ENCODE measurements around the gene RAB3GAP2. TPM values are rescaled to one million over a fixed set of nuclear protein-coding genes. Genes with fewer than 3 reads are reported as not detected.
"Not testable (repeated sequence)": the region's sequence is repeated elsewhere in the genome, so short reads cannot be mapped to it uniquely, and the experiment has no call there.

RAB3GAP2 gene
- total RNA-seq, 1 donor from 2014 or later = 50.6 TPM

GRCh38 chr1:220243947-220244346, 28.3 kb downstream of the RAB3GAP2 start:
- no peak for DNase-seq (ENCODE audit: low spot score in 2 of 2, unreplicated experiment in 2 of 2)
- Mint-ChIP-seq H3K27ac (no peak overlapping the region), H3K4me1 (peaks cover 14% of the 10 kb centered on the region), H3K4me3 (no peak overlapping the region), H3K36me3 (peaks cover 35% of the 10 kb centered on the region), H3K9me3 (peaks cover 34% of the 10 kb centered on the region), H3K27me3 (ENCODE audit: low read depth) (no peaks in the 10 kb centered on the region)
- no peak for TF ChIP-seq CTCF (IDR thresholded peaks at IDR 0.05; ENCODE audit: unreplicated experiment)

- peaks cover 19% of the 10 kb centered on the region for H3K36me3 Mint-ChIP-seq
- no peak overlapping the region for H3K4me3 Mint-ChIP-seq
- H3K27ac Mint-ChIP-seq = no peak overlapping the region
- peaks cover 14% of the 10 kb centered on the region for H3K4me1 Mint-ChIP-seq
- H3K9me3 Mint-ChIP-seq = peaks cover 17% of the 10 kb centered on the region
- no peaks in the 10 kb centered on the region for H3K27me3 Mint-ChIP-seq (ENCODE audit: low read depth)
- no peak for TF ChIP-seq CTCF (IDR thresholded peaks at IDR 0.05; ENCODE audit: unreplicated experiment)
- no peak for DNase-seq (ENCODE audit: low spot score in 2 of 2, unreplicated experiment in 2 of 2)
Measured at GRCh38 chr1:220241072-220241663, 31.1 kb downstream of the RAB3GAP2 start.

GRCh38 chr1:220239966-220240365, 32.3 kb downstream of the RAB3GAP2 start:
- H3K9me3 Mint-ChIP-seq = peaks cover 12% of the 10 kb centered on the region
- no peaks in the 10 kb centered on the region for H3K27me3 Mint-ChIP-seq (ENCODE audit: low read depth)
- peaks cover 14% of the 10 kb centered on the region for H3K36me3 Mint-ChIP-seq
- DNase-seq (ENCODE audit: low spot score in 2 of 2, unreplicated experiment in 2 of 2) = no peak
- H3K27ac Mint-ChIP-seq = no peak overlapping the region
- no peak for TF ChIP-seq CTCF (IDR thresholded peaks at IDR 0.05; ENCODE audit: unreplicated experiment)
- peaks cover 14% of the 10 kb centered on the region for H3K4me1 Mint-ChIP-seq
- no peak overlapping the region for H3K4me3 Mint-ChIP-seq

- no peaks in the 10 kb centered on the region for H3K27me3 Mint-ChIP-seq (ENCODE audit: low read depth)
- no peak for DNase-seq (ENCODE audit: low spot score in 2 of 2, unreplicated experiment in 2 of 2)
- H3K9me3 Mint-ChIP-seq = peaks cover 5% of the 10 kb centered on the region
- peaks cover 14% of the 10 kb centered on the region for H3K4me1 Mint-ChIP-seq
- no peak overlapping the region for H3K27ac Mint-ChIP-seq
- no peak overlapping the region for H3K4me3 Mint-ChIP-seq
- TF ChIP-seq CTCF (IDR thresholded peaks at IDR 0.05; ENCODE audit: unreplicated experiment) = no peak
- H3K36me3 Mint-ChIP-seq = peaks cover 6% of the 10 kb centered on the region
Measured at GRCh38 chr1:220239213-220239612, 33.0 kb downstream of the RAB3GAP2 start.

GRCh38 chr1:220236278-220236677, 36.0 kb downstream of the RAB3GAP2 start:
- H3K4me1 Mint-ChIP-seq; H3K27me3 Mint-ChIP-seq (ENCODE audit: low read depth); H3K27ac Mint-ChIP-seq: not testable (repeated sequence)

GRCh38 chr1:220235462-220235861, 36.8 kb downstream of the RAB3GAP2 start:
- peaks cover 7% of the 10 kb centered on the region for H3K36me3 Mint-ChIP-seq
- H3K4me1 Mint-ChIP-seq = peaks cover under 1% of the 10 kb centered on the region
- no peak overlapping the region for H3K4me3 Mint-ChIP-seq
- H3K9me3 Mint-ChIP-seq = no peaks in the 10 kb centered on the region
- no peaks in the 10 kb centered on the region for H3K27me3 Mint-ChIP-seq (ENCODE audit: low read depth)
- no peak for DNase-seq (ENCODE audit: low spot score in 2 of 2, unreplicated experiment in 2 of 2)
- no peak for TF ChIP-seq CTCF (IDR thresholded peaks at IDR 0.05; ENCODE audit: unreplicated experiment)
- no peak overlapping the region for H3K27ac Mint-ChIP-seq

More at GRCh38 chr1:220236278-220236677, 36.0 kb downstream of the RAB3GAP2 start:
- not testable (repeated sequence) for DNase-seq (ENCODE audit: low spot score in 2 of 2, unreplicated experiment in 2 of 2); H3K4me3 Mint-ChIP-seq; H3K36me3 Mint-ChIP-seq; H3K9me3 Mint-ChIP-seq

Measured in mesothelial cell of epicardium (in vitro differentiated cells).